GM12875 (cell line): ENCODE results near the gene ACLY.

ENCODE experiments used
- H3K4me3 ChIP-seq: one replicate; pipeline ENCODE4 v1.5.1; 2011; ENCODE audit warnings: low read depth, low read length, control low read depth
- CTCF ChIP-seq: IDR thresholded peaks from 2 replicates; pipeline ENCODE4 v1.5.1; 2011; ENCODE audit warnings: low read depth, mild to moderate bottlenecking, control low read depth, inconsistent platforms, low read length, moderate library complexity, borderline replicate concordance; ENCODE audit not compliant: insufficient read depth

ACLY gene

GRCh38 chr17:41909088-41909487 lies 9.7 kb downstream of the ACLY start:
- no peak overlapping the region for H3K4me3 ChIP-seq
- TF ChIP-seq CTCF, result no peak

- no peak overlapping the region for H3K4me3 ChIP-seq
- TF ChIP-seq CTCF, result no peak
Observed at GRCh38 chr17:41907633-41908539, 10.9 kb downstream of the ACLY start.

- no peak for TF ChIP-seq CTCF
- H3K4me3 ChIP-seq, result no peak overlapping the region
Observed at GRCh38 chr17:41907185-41907556, 11.6 kb downstream of the ACLY start.

- TF ChIP-seq CTCF, result no peak
Observed at GRCh38 chr17:41906465-41907184, 12.1 kb downstream of the ACLY start.

GRCh38 chr17:41905172-41905571 lies 13.6 kb downstream of the ACLY start:
- H3K4me3 ChIP-seq, result no peak overlapping the region
- TF ChIP-seq CTCF, result no peak

More at GRCh38 chr17:41906465-41907184, 12.1 kb downstream of the ACLY start:
- H3K4me3 ChIP-seq, result no peak overlapping the region

GRCh38 chr17:41904242-41904841 lies 14.4 kb downstream of the ACLY start:
- H3K4me3 ChIP-seq, result no peak overlapping the region
- TF ChIP-seq CTCF, result no peak

GRCh38 chr17:41901646-41902045 lies 17.1 kb downstream of the ACLY start:
- TF ChIP-seq CTCF, result no peak
- H3K4me3 ChIP-seq, result no peak overlapping the region
